ENCODE results near the gene PLCB4. TPM values are rescaled to one million over a fixed set of nuclear protein-coding genes. Genes with fewer than 3 reads are reported as not detected.

The PLCB4 gene
- total RNA-seq, 4 donors from 2014 or later, result 2.3 to 3.9 (median 3.3) TPM

DNA sequence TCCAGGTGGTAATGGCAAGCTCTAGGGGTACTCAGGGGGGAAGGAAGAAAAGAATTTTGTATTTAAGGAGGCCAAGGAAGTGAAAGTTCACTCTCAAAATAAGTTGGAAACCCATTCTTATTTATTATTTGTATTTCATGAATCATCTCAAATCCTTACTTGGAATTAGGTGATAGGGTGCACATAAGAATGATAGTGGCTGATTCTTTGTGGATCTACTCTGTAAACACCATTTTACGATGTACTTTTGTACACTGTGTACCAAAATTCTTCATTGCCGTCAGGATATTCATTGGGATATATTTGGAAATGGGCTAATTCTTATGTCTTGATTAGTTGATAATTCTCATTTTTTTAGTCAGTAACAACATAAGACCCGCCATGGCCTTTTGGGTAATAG, 266.0 kb downstream of the PLCB4 start:
- DNase-seq (no peak), ATAC-seq (no peak)
- H3K27ac ChIP-seq, result no peak overlapping the region
- intact Hi-C loops (cut with DNase I; ENCODE audit: low total_unique reads) (no loop called here), in situ Hi-C loops (cut with MboI; ENCODE audit: low sequenced_read_pairs in 4 of 4) (no loop called here)
- H3K4me1 ChIP-seq, result no peaks in the 10 kb centered on the region
- no peaks in the 10 kb centered on the region for H3K27me3 ChIP-seq
- H3K4me3 ChIP-seq, result no peak overlapping the region
- TF ChIP-seq POLR2A (IDR thresholded peaks at IDR 0.05), result no peak
- TF ChIP-seq, protein P1, sequence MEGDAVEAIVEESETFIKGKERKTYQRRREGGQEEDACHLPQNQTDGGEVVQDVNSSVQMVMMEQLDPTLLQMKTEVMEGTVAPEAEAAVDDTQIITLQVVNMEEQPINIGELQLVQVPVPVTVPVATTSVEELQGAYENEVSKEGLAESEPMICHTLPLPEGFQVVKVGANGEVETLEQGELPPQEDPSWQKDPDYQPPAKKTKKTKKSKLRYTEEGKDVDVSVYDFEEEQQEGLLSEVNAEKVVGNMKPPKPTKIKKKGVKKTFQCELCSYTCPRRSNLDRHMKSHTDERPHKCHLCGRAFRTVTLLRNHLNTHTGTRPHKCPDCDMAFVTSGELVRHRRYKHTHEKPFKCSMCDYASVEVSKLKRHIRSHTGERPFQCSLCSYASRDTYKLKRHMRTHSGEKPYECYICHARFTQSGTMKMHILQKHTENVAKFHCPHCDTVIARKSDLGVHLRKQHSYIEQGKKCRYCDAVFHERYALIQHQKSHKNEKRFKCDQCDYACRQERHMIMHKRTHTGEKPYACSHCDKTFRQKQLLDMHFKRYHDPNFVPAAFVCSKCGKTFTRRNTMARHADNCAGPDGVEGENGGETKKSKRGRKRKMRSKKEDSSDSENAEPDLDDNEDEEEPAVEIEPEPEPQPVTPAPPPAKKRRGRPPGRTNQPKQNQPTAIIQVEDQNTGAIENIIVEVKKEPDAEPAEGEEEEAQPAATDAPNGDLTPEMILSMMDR (IDR thresholded peaks at IDR 0.05 in 4 of 5, conservative IDR thresholded peaks at IDR 0.05 in 1 of 5), result no peak
- no peaks in the 10 kb centered on the region for H3K36me3 ChIP-seq
- H3K9me3 ChIP-seq, result no peaks in the 10 kb centered on the region

DNA sequence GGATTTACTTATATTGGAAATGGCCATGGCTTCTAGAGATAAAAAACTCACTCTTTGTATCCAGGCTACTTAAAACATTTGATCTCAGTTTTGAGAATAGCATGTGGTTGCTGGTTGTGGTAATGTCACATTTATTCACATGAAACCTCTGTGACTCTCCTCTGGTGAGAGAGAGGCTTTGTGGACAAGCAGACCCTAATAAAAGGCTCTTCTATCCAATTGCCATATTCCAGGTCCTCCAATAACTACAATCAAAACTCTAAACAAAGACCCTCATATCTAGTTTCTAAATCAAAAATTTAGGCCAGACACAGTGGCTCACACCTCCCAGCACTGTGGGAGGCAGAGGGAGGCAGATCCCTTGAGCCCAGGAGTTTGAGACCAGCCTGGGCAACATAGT, 269.2 kb downstream of the PLCB4 start:
- H3K27ac ChIP-seq, result no peak overlapping the region
- intact Hi-C loops (cut with DNase I; ENCODE audit: low total_unique reads), result no loop called here
- in situ Hi-C loops (cut with MboI; ENCODE audit: low sequenced_read_pairs in 4 of 4), result no loop called here
- TF ChIP-seq, protein P1 (IDR thresholded peaks at IDR 0.05 in 4 of 5, conservative IDR thresholded peaks at IDR 0.05 in 1 of 5), result no peak
- no peak for TF ChIP-seq POLR2A (IDR thresholded peaks at IDR 0.05)
- H3K36me3 ChIP-seq, result no peaks in the 10 kb centered on the region
- ATAC-seq (no peak), DNase-seq (no peak)
- H3K4me1 ChIP-seq, result no peaks in the 10 kb centered on the region
- no peaks in the 10 kb centered on the region for H3K9me3 ChIP-seq
- H3K4me3 ChIP-seq, result no peak overlapping the region
- no peaks in the 10 kb centered on the region for H3K27me3 ChIP-seq

DNA sequence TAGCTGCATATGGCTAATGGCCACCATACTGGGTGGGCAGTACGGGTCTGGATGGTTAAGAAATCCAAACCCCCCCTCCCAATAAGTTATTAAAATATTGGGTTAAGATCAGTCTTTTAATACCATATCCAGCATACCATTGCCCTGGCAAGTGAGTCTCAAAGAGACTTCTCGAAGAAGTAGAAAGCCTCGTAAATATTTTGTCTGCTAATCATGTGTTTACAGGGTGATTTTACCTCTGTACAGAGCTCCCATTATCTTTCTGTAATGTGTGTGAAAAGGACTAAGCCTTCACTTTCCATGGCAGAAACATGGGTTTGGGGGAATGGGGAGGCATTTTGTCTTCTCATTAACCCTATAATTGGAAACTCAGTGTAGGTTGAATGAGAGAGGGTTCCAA, 270.8 kb downstream of the PLCB4 start:
- in situ Hi-C loops (cut with MboI; ENCODE audit: low sequenced_read_pairs in 4 of 4) (no loop called here), intact Hi-C loops (cut with DNase I; ENCODE audit: low total_unique reads) (loop anchor here (10.0 kb wide), 1 partner anchor 115 kb away; no protein-coding TSS in a partner anchor)
- no peak for TF ChIP-seq POLR2A (IDR thresholded peaks at IDR 0.05)
- TF ChIP-seq, protein P1 (IDR thresholded peaks at IDR 0.05 in 4 of 5, conservative IDR thresholded peaks at IDR 0.05 in 1 of 5), result no peak
- H3K4me1 ChIP-seq, result peaks cover 4 to 8% of the 10 kb centered on the region in 2 donors
- ATAC-seq (no peak), DNase-seq (no peak)
- H3K36me3 ChIP-seq, result no peaks in the 10 kb centered on the region
- H3K27ac ChIP-seq, result no peak overlapping the region
- H3K27me3 ChIP-seq, result no peaks in the 10 kb centered on the region
- no peaks in the 10 kb centered on the region for H3K9me3 ChIP-seq
- H3K4me3 ChIP-seq, result no peak overlapping the region

DNA sequence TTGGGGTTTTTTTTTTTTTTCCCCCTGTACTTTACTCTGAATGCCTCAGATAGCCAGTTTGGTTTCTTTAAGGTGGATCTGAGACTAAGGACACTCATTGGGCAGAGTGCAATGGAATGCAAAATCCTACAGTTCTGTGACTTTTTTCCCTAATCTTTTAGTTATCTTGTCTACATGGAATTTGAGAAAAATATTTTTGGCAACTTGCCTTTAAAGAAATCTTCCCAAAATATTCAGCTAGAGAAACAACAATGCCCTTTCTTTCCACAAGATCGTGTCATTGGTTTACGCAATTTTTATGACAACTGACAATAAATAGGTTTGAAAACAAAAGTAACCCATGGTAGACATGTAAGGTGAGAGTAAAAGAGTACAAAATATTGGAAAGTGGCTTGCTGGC, 273.8 kb downstream of the PLCB4 start:
- H3K36me3 ChIP-seq, result no peaks in the 10 kb centered on the region
- intact Hi-C loops (cut with DNase I; ENCODE audit: low total_unique reads) (loop anchor here (10.0 kb wide), 1 partner anchor 118 kb away; no protein-coding TSS in a partner anchor), in situ Hi-C loops (cut with MboI; ENCODE audit: low sequenced_read_pairs in 4 of 4) (no loop called here)
- ATAC-seq, result no peak
- TF ChIP-seq, protein P1 (IDR thresholded peaks at IDR 0.05 in 4 of 5, conservative IDR thresholded peaks at IDR 0.05 in 1 of 5), result no peak
- TF ChIP-seq POLR2A (IDR thresholded peaks at IDR 0.05), result no peak
- no peak for DNase-seq
- peaks cover 11 to 16% of the 10 kb centered on the region in 2 donors for H3K4me1 ChIP-seq
- no peak overlapping the region for H3K4me3 ChIP-seq
- no peak overlapping the region for H3K27ac ChIP-seq
- no peaks in the 10 kb centered on the region for H3K27me3 ChIP-seq
- H3K9me3 ChIP-seq, result no peaks in the 10 kb centered on the region

Data from gastrocnemius medialis (tissue), 4 donors.